GM23248 (cell line): Measurements from ENCODE around the gene EFL1. TPM values are rescaled to one million over a fixed set of nuclear protein-coding genes. Genes with fewer than 3 reads are reported as not detected.
A peak's percentile ranks its signal among the peaks of the same experiment; 100 is the strongest.

ENCODE experiments used
- DNase-seq: peaks from one replicate; pipeline ENCODE4 v3.0.0-alpha.2; 2015
- H2AFZ ChIP-seq: fragments of 200-600 bp; sonication (generic); 2 replicates; pipeline ENCODE4 v1.6.1; 2016; ENCODE audit warnings: antibody characterized with exemption
- H3F3A ChIP-seq: fragments of 200-600 bp; sonication (generic); 2 replicates; pipeline ENCODE4 v1.6.1; 2016; ENCODE audit warnings: mild to moderate bottlenecking, antibody characterized with exemption, mixed run types; ENCODE audit not compliant: insufficient read depth
- H3K27ac ChIP-seq: fragments of 200-600 bp; sonication (generic); 2 replicates; pipeline ENCODE4 v1.5.1; 2016; ENCODE audit warnings: mild to moderate bottlenecking
- H3K27me3 ChIP-seq: fragments of 200-600 bp; sonication (generic); replicated peaks from 2 replicates; pipeline ENCODE4 v1.6.1; 2016; ENCODE audit warnings: mild to moderate bottlenecking; ENCODE audit not compliant: insufficient read depth
- H3K36me3 ChIP-seq: fragments of 200-600 bp; sonication (generic); 2 replicates; pipeline ENCODE4 v1.6.1; 2016; ENCODE audit warnings: low read depth, mild to moderate bottlenecking
- H3K4me1 ChIP-seq: fragments of 200-600 bp; sonication (generic); 2 replicates; pipeline ENCODE4 v1.6.1; 2016; ENCODE audit warnings: mild to moderate bottlenecking; ENCODE audit not compliant: insufficient read depth
- H3K4me2 ChIP-seq: fragments of 200-600 bp; sonication (generic); one replicate; pipeline ENCODE4 v1.6.1; 2016; ENCODE audit warnings: mild to moderate bottlenecking; ENCODE audit not compliant: unreplicated experiment
- H3K4me3 ChIP-seq: fragments of 200-600 bp; sonication (generic); 2 replicates; pipeline ENCODE4 v1.5.1; 2016; ENCODE audit warnings: mild to moderate bottlenecking
- H3K79me2 ChIP-seq: fragments of 200-600 bp; sonication (generic); 2 replicates; pipeline ENCODE4 v1.6.1; 2016; ENCODE audit warnings: mild to moderate bottlenecking; ENCODE audit not compliant: insufficient read depth
- H3K9ac ChIP-seq: fragments of 200-600 bp; sonication (generic); 2 replicates; pipeline ENCODE4 v1.6.1; 2016; ENCODE audit warnings: mild to moderate bottlenecking
- H3K9me2 ChIP-seq: fragments of 200-600 bp; sonication (generic); 2 replicates; pipeline ENCODE4 v1.6.1; 2016; ENCODE audit warnings: mixed run types, mild to moderate bottlenecking, moderate library complexity; ENCODE audit not compliant: insufficient read depth
- H3K9me3 ChIP-seq: fragments of 200-600 bp; sonication (generic); one replicate; pipeline ENCODE4 v1.6.1; 2017; ENCODE audit warnings: low read depth
- H4K20me1 ChIP-seq: fragments of 200-600 bp; sonication (generic); 2 replicates; pipeline ENCODE4 v1.6.0; 2016; ENCODE audit not compliant: insufficient read depth
- EZH2 ChIP-seq: fragments of 200-600 bp; sonication (generic); IDR thresholded peaks from 2 replicates; pipeline ENCODE4 v1.6.1; 2018; ENCODE audit warnings: antibody characterized with exemption, mild to moderate bottlenecking; ENCODE audit not compliant: insufficient read depth, poor library complexity, severe bottlenecking
- EZH2phosphoT487 ChIP-seq: fragments of 200-600 bp; sonication (generic); IDR thresholded peaks from 2 replicates; pipeline ENCODE4 v1.6.1; 2018; ENCODE audit warnings: antibody characterized with exemption, moderate library complexity, mild to moderate bottlenecking, low read depth; ENCODE audit not compliant: insufficient read depth
- WGBS, 2 experiments: methylation state at CpG; one replicate each; pipeline ENCODE4 v1.1.6; 2015 to 2017; ENCODE audit warnings: low lambda C conversion rate in 2 of 2, low coverage in 1 of 2; ENCODE audit errors: missing lambda C conversion rate in 2 of 2; 5-methylcytosine and 5-hydroxymethylcytosine counted together
- in situ Hi-C: fragments of 300-500 bp; cut with MboI; formaldehyde crosslinking; loops from 2 replicates; pipeline ENCODE4 v1.15.0; 2020
- polyA plus RNA-seq: library from polyadenylated mRNA; unstranded; fragments of >200 nt; fragmentation: Nextera tagmentation; extraction: Ambion mirVana; gene quantifications from 2 replicates; pipeline ENCODE4 v1.2.1, GENCODE V29; 2016
- total RNA-seq: library from RNA; depleted of rRNA; stranded (reverse); fragments of >200 nt; shearing (Covaris generic); gene quantifications from 2 replicates; pipeline ENCODE4 v1.2.3, GENCODE V29; 2014

The EFL1 gene
- total and polyA plus RNA-seq, 2 experiments from 2014 or later, result 21.8 to 28.4 TPM

GRCh38 chr15:82143390-82144385 lies 118.8 kb downstream of the EFL1 start:
- DNase-seq, result no peak
- TF ChIP-seq EZH2phosphoT487 (no peak), EZH2 (no peak)
- WGBS, 2 experiments, result 87 to 90% methylated on average over 9 of the region's 9 CpGs

GRCh38 chr15:82140886-82141285 lies 121.6 kb downstream of the EFL1 start:
- H3F3A ChIP-seq, result peaks cover 46% of the 10 kb centered on the region
- no peak overlapping the region for H3K4me3 ChIP-seq
- no peaks in the 10 kb centered on the region for H3K79me2 ChIP-seq
- no peaks in the 10 kb centered on the region for H3K9me2 ChIP-seq
- DNase-seq, result no peak
- H2AFZ ChIP-seq, result no peak overlapping the region
- no peaks in the 10 kb centered on the region for H3K9me3 ChIP-seq
- TF ChIP-seq EZH2phosphoT487 (no peak), EZH2 (no peak)
- in situ Hi-C loops, result no loop called here
- H3K4me2 ChIP-seq, result no peak overlapping the region
- H4K20me1 ChIP-seq, result no peaks in the 10 kb centered on the region
- H3K27me3 ChIP-seq, result no peaks in the 10 kb centered on the region
- H3K9ac ChIP-seq, result peak overlapping the region; percentile 50; the same call in 1 of the 2 replicates
- peak overlapping the region; percentile 57; the same call in 1 of the 2 replicates for H3K27ac ChIP-seq
- peaks cover 45% of the 10 kb centered on the region for H3K4me1 ChIP-seq
- 58 to 61% methylated on average over 2 of the region's 2 CpGs for WGBS, 2 experiments
- H3K36me3 ChIP-seq, result peaks cover 6% of the 10 kb centered on the region

More at GRCh38 chr15:82143390-82144385, 118.8 kb downstream of the EFL1 start:
- Histone ChIP-seq H3K9me2 (no peaks in the 10 kb centered on the region), H3K4me2 (no peak overlapping the region), H3K9ac (no peak overlapping the region), H3K36me3 (no peaks in the 10 kb centered on the region; the same call in 1 of the 2 replicates), H3K79me2 (peaks cover 4% of the 10 kb centered on the region; the same call in 1 of the 2 replicates), H3F3A (peaks cover 48% of the 10 kb centered on the region), H3K27me3 (no peaks in the 10 kb centered on the region), H2AFZ (no peak overlapping the region), H3K9me3 (no peaks in the 10 kb centered on the region), H4K20me1 (no peaks in the 10 kb centered on the region), H3K4me1 (peaks cover 44% of the 10 kb centered on the region), H3K4me3 (no peak overlapping the region), H3K27ac (no peak overlapping the region)
- in situ Hi-C loops, result no loop called here

- Histone ChIP-seq H3K4me2 (peak overlapping the region; percentile 51), H2AFZ (peak overlapping the region; percentile 66), H3K27ac (peak overlapping the region; percentile 57), H3K79me2 (no peaks in the 10 kb centered on the region), H3K4me3 (no peak overlapping the region), H4K20me1 (no peaks in the 10 kb centered on the region), H3K4me1 (peaks cover 52% of the 10 kb centered on the region), H3K9me2 (no peaks in the 10 kb centered on the region), H3K9me3 (no peaks in the 10 kb centered on the region), H3K27me3 (no peaks in the 10 kb centered on the region), H3F3A (peaks cover 53% of the 10 kb centered on the region), H3K36me3 (peaks cover 6% of the 10 kb centered on the region), H3K9ac (peak overlapping the region; percentile 50)
- in situ Hi-C loops, result no loop called here
- no peak for TF ChIP-seq EZH2phosphoT487
- no peak for TF ChIP-seq EZH2
- peak; percentile 85 for DNase-seq
- 0 to 1% methylated on average over 5 of the region's 5 CpGs for WGBS, 2 experiments
Measured at GRCh38 chr15:82139823-82140268, 122.7 kb downstream of the EFL1 start.

- peaks cover 6% of the 10 kb centered on the region for H3K36me3 ChIP-seq
- TF ChIP-seq EZH2 (no peak), EZH2phosphoT487 (no peak)
- H3F3A ChIP-seq, result peaks cover 58% of the 10 kb centered on the region
- no peaks in the 10 kb centered on the region for H3K9me3 ChIP-seq
- H3K27me3 ChIP-seq, result no peaks in the 10 kb centered on the region
- no peak overlapping the region for H3K4me2 ChIP-seq
- peak overlapping the region; percentile 66; the same call in 1 of the 2 replicates for H2AFZ ChIP-seq
- no peaks in the 10 kb centered on the region for H3K9me2 ChIP-seq
- in situ Hi-C loops, result no loop called here
- H3K79me2 ChIP-seq, result no peaks in the 10 kb centered on the region
- no peak overlapping the region for H3K4me3 ChIP-seq
- H4K20me1 ChIP-seq, result no peaks in the 10 kb centered on the region
- peak overlapping the region; percentile 57; the same call in 1 of the 2 replicates for H3K27ac ChIP-seq
- no peak for DNase-seq
- H3K4me1 ChIP-seq, result peaks cover 58% of the 10 kb centered on the region
- H3K9ac ChIP-seq, result no peak overlapping the region
Measured at GRCh38 chr15:82138306-82138705, 124.2 kb downstream of the EFL1 start.
